ENCODE data around the gene ZMYND8.
"Not testable (repeated sequence)": the region's sequence is repeated elsewhere in the genome, so short reads cannot be mapped to it uniquely, and the experiment has no call there.

The ZMYND8 gene

GRCh38 chr20:47241345-47241781 lies 115.1 kb downstream of the ZMYND8 start:
- DNase-seq = peak; percentile 39

DNA sequence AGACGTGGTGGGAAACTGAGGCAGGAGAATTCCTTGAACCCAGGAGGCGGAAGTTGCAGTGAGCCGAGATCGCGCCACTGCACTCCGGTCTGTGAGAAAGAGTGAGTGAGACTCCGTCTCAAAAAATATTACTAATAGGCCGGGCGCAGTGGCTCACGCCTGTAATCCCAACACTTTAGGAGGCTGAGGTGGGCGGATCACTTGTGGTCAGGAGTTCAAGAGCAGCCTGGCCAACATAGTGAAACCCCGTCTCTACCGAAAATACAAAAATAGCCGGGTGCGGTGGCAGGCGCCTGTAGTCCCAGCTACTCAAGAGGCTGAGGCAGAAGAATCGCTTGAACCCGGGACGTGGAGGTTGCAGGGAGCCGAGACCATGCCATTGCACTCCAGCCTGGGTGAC lies 116.4 kb downstream of the ZMYND8 start:
- not testable (repeated sequence) for DNase-seq

DNA sequence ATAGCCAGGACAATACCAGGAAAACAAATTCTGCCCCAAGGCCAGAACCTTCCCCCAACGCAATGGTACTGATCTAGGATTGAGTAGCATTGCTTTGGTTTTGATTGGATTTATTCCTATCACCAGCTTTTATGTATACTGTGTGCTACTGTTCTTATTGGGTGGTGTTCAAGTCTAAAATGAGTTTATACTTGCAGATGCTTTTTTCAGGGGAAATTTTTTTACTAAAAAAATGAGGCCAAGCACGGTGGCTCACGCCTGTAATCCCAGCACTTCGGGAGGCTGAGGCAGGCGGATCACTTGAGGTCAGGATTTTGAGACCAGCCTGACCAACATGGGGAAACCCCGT lies 116.8 kb downstream of the ZMYND8 start:
- DNase-seq = no peak

GRCh38 chr20:47238780-47239718 lies 117.5 kb downstream of the ZMYND8 start:
- DNase-seq = no peak

GRCh38 chr20:47237715-47238114 lies 118.8 kb downstream of the ZMYND8 start:
- DNase-seq = no peak

DNA sequence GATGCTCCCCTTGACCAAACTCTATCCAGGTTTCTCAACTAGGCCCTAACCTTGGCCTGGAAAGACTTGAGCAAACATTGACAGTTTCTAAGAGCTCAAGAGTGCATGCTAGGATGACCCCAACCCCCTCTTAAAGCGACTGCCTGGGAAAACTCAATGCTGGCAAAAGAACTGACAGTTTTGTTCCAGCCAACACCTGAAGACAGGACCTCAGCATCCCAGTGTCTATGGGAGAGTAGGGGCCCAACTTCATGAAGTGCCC lies 119.9 kb downstream of the ZMYND8 start:
- DNase-seq = no peak

DNA sequence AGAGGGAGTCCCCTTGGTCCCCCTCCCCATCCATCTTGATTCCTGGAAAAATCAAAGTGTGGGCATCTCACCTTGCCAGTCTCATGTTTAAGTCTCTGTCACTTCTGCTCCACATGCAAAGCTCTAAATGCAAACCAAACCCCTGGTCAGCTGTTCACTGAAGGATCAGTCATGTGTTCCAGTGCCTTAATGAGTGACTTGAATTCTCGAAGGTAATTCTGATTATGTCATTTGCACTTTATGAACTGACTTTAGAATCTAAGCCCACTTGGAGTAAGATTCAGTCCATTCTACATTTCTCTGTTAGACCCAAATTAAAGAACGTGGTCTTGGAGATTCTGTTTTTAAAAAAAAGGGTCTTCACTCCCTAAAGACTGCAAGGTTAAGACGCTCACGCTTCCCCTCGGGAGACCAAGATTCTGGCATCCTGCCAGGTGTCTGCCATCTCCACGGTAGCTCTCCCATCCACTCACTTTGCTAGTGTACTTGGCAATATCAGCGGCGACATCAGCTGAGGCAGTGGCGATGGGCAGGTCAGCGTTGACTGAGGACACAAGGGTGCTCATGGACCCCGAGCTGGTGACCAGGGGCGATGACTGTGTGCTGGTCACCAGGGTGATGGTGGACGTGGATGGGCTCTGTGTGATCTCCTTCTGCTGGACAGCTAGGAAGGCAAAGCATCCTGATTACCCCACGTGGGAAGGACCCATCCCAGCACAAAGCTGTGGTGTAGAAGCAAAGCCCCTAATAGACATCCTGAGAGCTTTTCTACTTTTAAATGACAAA lies 120.5 kb downstream of the ZMYND8 start:
- no peak for DNase-seq

- DNase-seq = no peak
These were observed 121.4 kb downstream of the ZMYND8 start for GRCh38 chr20:47235111-47235510.

- no peak for DNase-seq
These were observed 122.9 kb downstream of the ZMYND8 start for GRCh38 chr20:47233333-47234188.

DNA sequence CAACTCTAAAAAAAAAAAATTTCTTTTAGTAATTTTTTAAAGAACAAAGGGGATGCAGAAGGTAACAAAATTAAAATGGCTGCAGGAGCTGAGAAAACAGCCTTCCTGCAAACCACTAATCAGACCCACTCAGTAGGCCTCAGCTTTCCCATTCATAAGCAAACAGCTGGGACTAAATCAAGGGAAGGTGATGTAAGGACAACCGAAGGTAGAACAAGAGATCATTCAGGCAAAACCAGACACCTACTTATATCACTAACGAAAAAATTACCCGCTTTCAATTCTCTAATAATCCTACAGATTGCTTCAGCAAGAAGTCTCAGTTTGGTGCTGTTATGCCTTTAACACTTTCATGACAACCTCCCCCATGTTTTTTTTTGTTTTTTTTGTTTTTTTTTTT lies 124.0 kb downstream of the ZMYND8 start:
- DNase-seq = no peak

GRCh38 chr20:47231382-47232039 lies 125.0 kb downstream of the ZMYND8 start:
- DNase-seq = no peak

- no peak for DNase-seq
These were observed 125.7 kb downstream of the ZMYND8 start for GRCh38 chr20:47230811-47231256.

GRCh38 chr20:47228654-47229053 lies 127.8 kb downstream of the ZMYND8 start:
- DNase-seq = no peak

DNA sequence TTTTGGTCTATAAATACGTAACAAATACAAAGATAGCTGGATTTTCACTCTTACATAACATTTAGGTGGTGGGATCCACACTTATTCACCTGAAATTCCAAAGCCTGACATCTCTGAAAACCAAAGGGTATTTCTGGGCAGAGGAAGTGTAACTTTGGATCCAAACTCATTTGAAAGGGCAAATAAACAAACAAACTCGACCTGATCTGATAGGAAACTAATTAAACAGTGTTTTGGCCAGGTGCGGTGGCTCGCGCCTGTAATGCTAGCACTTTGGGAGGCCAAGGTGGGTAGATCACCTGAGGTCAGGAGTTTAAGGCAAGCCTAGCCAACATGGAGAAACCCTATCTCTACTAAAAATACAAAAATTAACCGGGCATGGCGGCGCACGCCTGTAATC lies 128.9 kb downstream of the ZMYND8 start:
- no peak for DNase-seq

DNA sequence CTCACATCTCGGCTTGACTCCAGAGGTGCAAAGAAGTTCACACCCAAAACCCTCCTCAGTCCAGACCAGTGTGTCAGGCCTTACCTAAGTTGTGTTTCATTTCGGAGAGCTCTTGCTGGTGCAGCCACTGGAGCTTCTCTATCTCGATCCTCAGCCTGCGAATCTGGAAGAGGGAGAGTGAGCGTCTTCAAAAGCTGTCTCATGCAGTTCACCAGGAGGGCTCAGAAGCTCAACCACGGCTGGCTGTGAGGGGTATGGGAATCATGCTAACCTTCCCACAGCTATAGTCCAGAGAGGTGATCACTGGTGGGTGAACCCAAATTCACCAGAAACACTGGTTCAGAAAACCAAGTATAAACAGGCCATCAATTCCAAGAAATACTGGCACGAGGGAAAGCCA lies 129.4 kb downstream of the ZMYND8 start:
- DNase-seq = no peak

DNA sequence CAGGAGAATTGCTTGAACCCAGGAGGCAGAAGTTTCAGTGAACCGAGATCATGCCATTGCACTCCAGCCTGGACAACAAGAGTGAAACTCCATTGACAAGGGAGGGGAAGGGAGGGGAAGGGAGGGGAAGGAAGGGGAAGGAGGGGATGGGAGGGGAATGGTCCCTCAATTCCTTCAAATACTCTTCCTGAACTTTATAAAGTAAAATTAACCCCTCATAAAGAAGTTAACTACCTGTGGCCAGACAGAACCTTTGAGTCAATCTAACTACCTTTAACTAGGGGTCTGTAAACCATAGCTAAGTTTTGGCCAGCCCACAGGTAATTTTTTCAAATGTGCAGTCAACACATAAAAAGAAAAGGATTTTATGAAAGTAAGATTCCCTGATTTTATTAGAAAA lies 131.0 kb downstream of the ZMYND8 start:
- DNase-seq = no peak

DNA sequence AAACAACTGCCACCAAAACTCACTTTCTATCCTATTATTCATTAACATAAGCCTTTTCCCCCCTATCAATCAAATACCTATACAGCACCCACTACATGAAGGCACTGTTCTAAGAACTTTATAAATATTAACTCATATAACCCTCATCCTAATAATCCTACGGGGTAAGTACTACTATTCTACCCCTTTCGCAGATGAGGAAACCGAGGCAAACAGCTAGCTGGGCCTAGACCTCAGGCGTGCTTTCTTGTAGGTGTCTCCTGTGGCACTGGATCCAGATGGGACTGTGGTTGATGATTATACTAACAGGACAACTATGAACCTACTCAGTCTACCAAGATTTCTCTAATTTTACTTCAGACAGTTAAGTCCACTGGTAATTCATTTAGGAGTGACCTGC lies 131.6 kb downstream of the ZMYND8 start:
- no peak for DNase-seq

DNA sequence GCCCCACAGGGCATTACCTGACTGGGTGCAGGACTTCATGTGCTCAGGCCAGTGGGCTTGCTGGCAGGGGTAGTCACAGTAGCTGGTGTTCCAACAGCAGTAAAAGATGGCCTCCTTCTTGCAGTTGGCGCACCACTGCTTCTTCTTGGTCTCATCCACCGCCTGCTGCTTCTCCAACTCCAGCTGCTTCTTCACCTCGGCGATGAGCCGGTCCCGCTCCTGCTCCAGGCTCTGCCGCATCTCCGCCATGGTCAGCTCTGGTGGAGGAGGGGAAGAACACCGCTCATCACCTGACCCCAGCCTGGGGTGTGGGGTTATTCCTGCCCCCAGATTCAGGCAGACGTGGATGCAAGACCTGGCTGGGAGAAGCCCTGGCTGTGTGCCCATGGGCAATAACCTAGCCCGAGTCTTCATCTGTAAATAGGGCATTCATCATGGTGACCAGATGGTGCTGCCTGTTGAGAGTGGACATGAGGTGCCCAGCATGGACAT lies 132.2 kb downstream of the ZMYND8 start:
- DNase-seq = no peak

- no peak for DNase-seq
These were observed 132.6 kb downstream of the ZMYND8 start for GRCh38 chr20:47223896-47224295.

GRCh38 chr20:47222468-47223119 lies 133.9 kb downstream of the ZMYND8 start:
- no peak for DNase-seq

DNA sequence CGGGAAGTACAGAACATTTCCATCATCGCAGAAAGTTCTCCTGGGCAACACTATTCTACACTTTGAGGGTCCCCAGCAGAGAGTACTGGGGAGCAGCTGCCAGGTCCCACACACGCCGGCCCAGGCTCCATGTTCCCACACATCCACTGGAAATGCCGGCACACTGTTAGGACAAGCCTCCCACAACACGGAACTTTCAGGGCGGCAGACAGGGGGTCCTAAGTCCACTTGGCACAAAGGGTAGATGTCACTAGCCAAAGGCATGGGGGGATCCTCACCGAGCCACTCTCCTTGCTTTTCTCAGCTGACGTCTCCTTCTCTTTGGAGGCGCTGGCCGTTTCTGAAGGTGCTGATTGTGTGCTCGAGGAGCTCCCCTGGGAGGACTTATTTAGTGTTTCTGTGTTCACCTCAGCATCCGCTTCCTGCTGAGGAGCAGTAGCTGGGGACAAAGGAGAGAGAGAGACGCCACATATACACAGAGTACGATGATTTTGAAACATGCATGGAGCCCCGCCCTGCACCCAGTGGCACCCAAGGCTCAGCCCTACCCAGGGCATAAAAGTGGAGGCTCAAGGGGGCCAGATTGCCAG lies 135.4 kb downstream of the ZMYND8 start:
- DNase-seq = no peak

GRCh38 chr20:47220161-47220582 lies 136.3 kb downstream of the ZMYND8 start:
- DNase-seq = no peak
